Endothelial cell of umbilical vein (primary cell): Measurements from ENCODE around the gene KCTD5. TPM values are rescaled to one million over a fixed set of nuclear protein-coding genes. Genes with fewer than 3 reads are reported as not detected.

Experiments
- BruUV-seq: library from RNA; stranded (reverse); fragments of 400-500 nt; replicated peaks from 2 replicates; lab custom pipeline; 2021; lab: Mats Ljungman, UMichigan
- CTCF ChIA-PET: fragments of 300-600, 350-600 bp; sonication (Branson Sonifier 250); formaldehyde crosslinking; loops from one replicate; lab custom pipeline; 2021; ENCODE audit warnings: antibody characterized with exemption, inconsistent platforms; lab: Charles Lee
- POLR2A ChIA-PET: fragments of 300-600, 350-600 bp; sonication (Branson Sonifier 250); formaldehyde crosslinking; loops from one replicate; lab custom pipeline; 2021; ENCODE audit warnings: antibody characterized with exemption, inconsistent platforms; lab: Charles Lee
- DNase-seq: peaks from one replicate; pipeline ENCODE4 v3.0.0-alpha.2; 2011; ENCODE audit warnings: low read depth, low spot score
- FAIRE-seq: peaks from 2 replicates; lab custom pipeline; 2011; peaks lifted over from hg19 to GRCh38; lab: Jason Lieb, UNC
- H2AFZ ChIP-seq: 2 replicates; pipeline ENCODE4 v1.6.0; 2012; ENCODE audit warnings: low read depth, low read length, control low read depth, inconsistent platforms
- H3K27ac ChIP-seq: 2 replicates; pipeline ENCODE4 v1.5.1; 2011; ENCODE audit warnings: low read depth, mild to moderate bottlenecking, control low read depth, low read length, moderate library complexity; ENCODE audit not compliant: insufficient read depth
- H3K27me3 ChIP-seq, 2 experiments: 2 replicates each; pipeline versions ENCODE4 v1.6.0 to v1.6.1; 2011; ENCODE audit warnings: low read length in 2 of 2, mixed read lengths in 1 of 2; ENCODE audit not compliant: control insufficient read depth in 2 of 2, insufficient read depth in 2 of 2
- H3K36me3 ChIP-seq, 2 experiments: 2 replicates in 1 of 2; 3 replicates in 1 of 2; pipeline ENCODE4 v1.5.1; 2011; ENCODE audit warnings: low read length in 2 of 2, mild to moderate bottlenecking in 1 of 2, moderate library complexity in 1 of 2; ENCODE audit not compliant: control insufficient read depth in 2 of 2, insufficient read depth in 2 of 2; ENCODE audit errors: extremely low read depth in 1 of 2
- H3K4me1 ChIP-seq: 3 replicates; pipeline ENCODE4 v1.5.1; 2011; ENCODE audit warnings: mild to moderate bottlenecking, low read length; ENCODE audit not compliant: control insufficient read depth, insufficient read depth; ENCODE audit errors: extremely low read depth
- H3K4me2 ChIP-seq: 2 replicates; pipeline ENCODE4 v1.6.1; 2011; ENCODE audit warnings: low read length, control low read depth, mixed read lengths; ENCODE audit not compliant: insufficient read depth
- H3K4me3 ChIP-seq, 3 experiments: fragments of 200-600 bp in 1 of 3; sonication (generic), shearing (Covaris generic) in 1 of 3; replicated peaks in 1 of 3; 2 replicates each; pipeline ENCODE4 v1.5.1; 2011 to 2016; ENCODE audit warnings: control low read depth in 3 of 3, low read length in 3 of 3, mild to moderate bottlenecking in 2 of 3, inconsistent platforms in 1 of 3, low read depth in 1 of 3, moderate library complexity in 1 of 3; ENCODE audit not compliant: insufficient read depth in 1 of 3
- H3K79me2 ChIP-seq: 2 replicates; pipeline ENCODE4 v1.6.0; 2012; ENCODE audit warnings: low read length, inconsistent platforms; ENCODE audit not compliant: control insufficient read depth, insufficient read depth
- H3K9ac ChIP-seq: replicated peaks from 2 replicates; pipeline ENCODE3; 2011; ENCODE audit warnings: low read length, control low read depth; ENCODE audit not compliant: insufficient read depth; ENCODE audit errors: extremely low read depth
- H3K9me1 ChIP-seq: replicated peaks from 3 replicates; pipeline ENCODE4 v1.6.0; 2011; ENCODE audit warnings: mild to moderate bottlenecking, low read length; ENCODE audit not compliant: control insufficient read depth, insufficient read depth; ENCODE audit errors: extremely low read depth
- H3K9me3 ChIP-seq: replicated peaks from 2 replicates; pipeline ENCODE4 v1.5.1; 2012; ENCODE audit warnings: low read length, inconsistent platforms; ENCODE audit not compliant: control insufficient read depth, insufficient read depth
- H4K20me1 ChIP-seq: replicated peaks from 2 replicates; pipeline ENCODE3; 2011; ENCODE audit warnings: mild to moderate bottlenecking, low read length; ENCODE audit not compliant: control insufficient read depth, insufficient read depth; ENCODE audit errors: extremely low read depth
- CTCF ChIP-seq, 2 donors: IDR thresholded peaks; 1 replicate in 1 of 2; 2 replicates in 1 of 2; pipeline ENCODE4 v1.5.1; 2011; ENCODE audit warnings: low read length in 2 of 2, mild to moderate bottlenecking in 2 of 2, moderate library complexity in 2 of 2, control low read depth in 1 of 2, inconsistent platforms in 1 of 2, low read depth in 1 of 2; ENCODE audit not compliant: insufficient read depth in 1 of 2; ENCODE audit errors: extremely low read depth in 1 of 2
- EZH2 ChIP-seq: IDR thresholded peaks from 2 replicates; pipeline ENCODE4 v1.6.1; 2012; ENCODE audit warnings: borderline replicate concordance, low read depth, mild to moderate bottlenecking, moderate library complexity, low read length, inconsistent platforms; ENCODE audit not compliant: severe bottlenecking
- FOS ChIP-seq: IDR thresholded peaks from 2 replicates; pipeline ENCODE4 v1.6.1; 2011; ENCODE audit warnings: mild to moderate bottlenecking, low read length, moderate library complexity, borderline replicate concordance; ENCODE audit not compliant: insufficient read depth
- GATA2 ChIP-seq: IDR thresholded peaks from 2 replicates; pipeline ENCODE4 v1.7.0; 2011; ENCODE audit warnings: low read depth, mild to moderate bottlenecking, moderate library complexity, mixed read lengths, low read length; ENCODE audit not compliant: insufficient read length, insufficient read depth
- JUN ChIP-seq: IDR thresholded peaks from 2 replicates; pipeline ENCODE4 v1.6.1; 2011; ENCODE audit warnings: borderline replicate concordance, low read depth; ENCODE audit not compliant: insufficient read length, insufficient read depth
- MAX ChIP-seq: IDR thresholded peaks from 2 replicates; pipeline ENCODE4 v1.6.1; 2011; ENCODE audit not compliant: insufficient read depth, insufficient read length
- MYC ChIP-seq: IDR thresholded peaks from one replicate; pipeline ENCODE4 v1.6.1; 2011; ENCODE audit warnings: mild to moderate bottlenecking, low read depth, low read length
- POLR2A ChIP-seq: IDR thresholded peaks from 2 replicates; pipeline ENCODE4 v1.6.1; 2012; ENCODE audit warnings: low read depth, mild to moderate bottlenecking, control low read depth, low read length
- POLR2AphosphoS5 ChIP-seq: IDR thresholded peaks from 2 replicates; pipeline ENCODE4 v1.6.1; 2012; ENCODE audit warnings: low read depth, mild to moderate bottlenecking, control low read depth, low read length, moderate library complexity; ENCODE audit not compliant: insufficient read depth
- dilution Hi-C: fragments of 300-500 bp; cut with MboI; formaldehyde crosslinking; loops from one replicate; pipeline ENCODE4 v1.15.0; 2019; ENCODE audit warnings: low sequenced_read_pairs; ENCODE audit not compliant: extremely low pct_ligation_motif_present
- intact Hi-C: fragments of 100-400 bp; cut with micrococcal nuclease; formaldehyde crosslinking; loops from one replicate; pipeline ENCODE4 v1.10.0; 2022
- polyA plus RNA-seq, 4 experiments: library from polyadenylated mRNA; depleted of rRNA in 3 of 4; stranded (reverse) in 3 of 4; unstranded in 1 of 4; fragments of >200 nt; gene quantifications; 2 replicates each; pipeline versions ENCODE4 v1.2.1 to v1.2.3, GENCODE V29; 2011 to 2012; ENCODE audit warnings: missing spikeins in 1 of 4
- total RNA-seq: library from RNA; stranded (reverse); gene quantifications from 2 replicates; pipeline ENCODE4 v1.2.3, GENCODE V29; 2021

The KCTD5 gene
- total and polyA plus RNA-seq, 2 donors (not counting 3 experiments of a cell fraction or from before 2014, with no cell fraction given), result 32.2 to 42.0 TPM

GRCh38 chr16:2742323-2743006, 60.1 kb downstream of the KCTD5 start:
- TF ChIP-seq MYC (no peak), POLR2AphosphoS5 (no peak), GATA2 (no peak), POLR2A (no peak), MAX (no peak), EZH2 (no peak), CTCF (IDR thresholded peaks at IDR 0.05; ENCODE audit: extremely low read depth in 1 of 2, insufficient read depth in 1 of 2, low read depth in 1 of 2, low read length in 2 of 2) (no peak), JUN (no peak), FOS (no peak)
- Histone ChIP-seq H3K9me1 (no peaks in the 10 kb centered on the region), H4K20me1 (no peaks in the 10 kb centered on the region), H2AFZ (no peak overlapping the region), H3K79me2 (no peaks in the 10 kb centered on the region), H3K27me3 (no peaks in the 10 kb centered on the region), H3K4me3 (no peak overlapping the region), H3K9ac (no peak overlapping the region), H3K4me1 (no peaks in the 10 kb centered on the region), H3K9me3 (no peaks in the 10 kb centered on the region), H3K27ac (no peak overlapping the region), H3K36me3 (no peaks in the 10 kb centered on the region), H3K4me2 (no peak overlapping the region)
- DNase-seq (no peak), FAIRE-seq (no peak)
- no TSS peak for BruUV-seq
- dilution Hi-C loops (no loop called here), intact Hi-C loops (no loop called here)
- ChIA-PET POLR2A (no interaction called here), CTCF (interaction anchor here (1.2 kb wide), 1 partner anchor 96 kb away, joined by 6 read pairs; no protein-coding TSS in a partner anchor)
